Kidney epithelial cell (primary cell): ENCODE results near the gene C10orf67. TPM values are rescaled to one million over a fixed set of nuclear protein-coding genes. Genes with fewer than 3 reads are reported as not detected.

Experiments
- DNase-seq: peaks from one replicate; pipeline ENCODE4 v3.0.0-alpha.2; 2010; ENCODE audit warnings: low read depth
- H3K27me3 ChIP-seq: 2 replicates; pipeline ENCODE4 v1.6.0; 2011; ENCODE audit warnings: low read length; ENCODE audit not compliant: control insufficient read depth, insufficient read depth
- H3K36me3 ChIP-seq: 2 replicates; pipeline ENCODE4 v1.5.1; 2011; ENCODE audit warnings: low read length; ENCODE audit not compliant: control insufficient read depth, insufficient read depth
- H3K4me3 ChIP-seq: 2 replicates; pipeline ENCODE4 v1.5.1; 2011; ENCODE audit warnings: low read depth, mild to moderate bottlenecking, control low read depth, low read length
- CTCF ChIP-seq: IDR thresholded peaks from 2 replicates; pipeline ENCODE4 v1.5.1; 2011; ENCODE audit warnings: mild to moderate bottlenecking, moderate library complexity, low read length, control low read depth, inconsistent platforms; ENCODE audit not compliant: insufficient read depth, poor library complexity, severe bottlenecking
- total RNA-seq: library from RNA; depleted of rRNA; stranded (reverse); fragments of >200 nt; gene quantifications from 2 replicates; pipeline ENCODE4 v1.2.3, GENCODE V29; 2015

Gene C10orf67
- total RNA-seq, 1 donor from 2014 or later, result not detected

DNA sequence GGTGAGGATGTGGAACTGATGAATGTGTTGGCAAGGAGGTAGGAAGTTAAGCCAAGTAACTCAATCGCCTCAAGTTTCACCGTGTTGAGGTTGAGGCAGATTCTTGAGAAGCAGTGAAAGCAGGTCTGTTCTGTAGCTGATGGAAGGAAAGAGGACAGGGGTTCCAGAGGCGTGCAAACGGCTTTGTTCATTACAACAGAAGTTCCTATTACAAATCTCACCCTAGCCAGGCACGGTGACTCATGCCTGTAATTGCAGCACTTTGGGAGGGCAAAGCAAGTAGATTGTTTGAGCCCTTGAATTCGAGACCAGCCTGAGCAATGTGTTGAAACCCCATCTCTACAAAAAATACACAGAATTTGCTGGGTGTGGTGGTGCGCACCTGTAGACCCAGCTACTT, 189.4 kb downstream of the C10orf67 start:
- no peak for DNase-seq
- Histone ChIP-seq H3K4me3 (no peak overlapping the region), H3K36me3 (no peaks in the 10 kb centered on the region), H3K27me3 (peaks cover 5% of the 10 kb centered on the region)
- TF ChIP-seq CTCF, result no peak

Other genes with a start within 250 kb of the C10orf67 start
- gene MSRB2, start 249.2 kb downstream of the C10orf67 start, total RNA-seq, result 21.9 and 24.2 TPM in 2 replicates
- gene PTF1A, start 152.5 kb downstream of the C10orf67 start, total RNA-seq, result not detected in 2 replicates
- gene OTUD1, start 94.3 kb upstream of the C10orf67 start, total RNA-seq, result 13.7 and 14.4 TPM in 2 replicates